GM20431 (cell line): ENCODE measurements around the gene SDK1.

ENCODE experiments used
- in situ Hi-C: fragments of 300-500 bp; cut with MseI, MboI; formaldehyde crosslinking; loops from one replicate; pipeline ENCODE4 v1.15.0; 2020; ENCODE audit warnings: low sequenced_read_pairs; ENCODE audit not compliant: unreplicated experiment

The SDK1 gene

GRCh38 chr7:4124556-4125477 is 823.8 kb downstream of the SDK1 start:
- in situ Hi-C loops, result no loop called here

GRCh38 chr7:4127909-4128560 is 827.0 kb downstream of the SDK1 start:
- in situ Hi-C loops, result no loop called here

- in situ Hi-C loops, result no loop called here
Observed at GRCh38 chr7:4129481-4130122, 828.5 kb downstream of the SDK1 start.

GRCh38 chr7:4131063-4131462 is 830.0 kb downstream of the SDK1 start:
- in situ Hi-C loops, result no loop called here

- in situ Hi-C loops, result no loop called here
Observed at GRCh38 chr7:4132221-4132620, 831.2 kb downstream of the SDK1 start.

- in situ Hi-C loops, result no loop called here
Observed at GRCh38 chr7:4133491-4134044, 832.5 kb downstream of the SDK1 start.

GRCh38 chr7:4134204-4134603 is 833.2 kb downstream of the SDK1 start:
- in situ Hi-C loops, result no loop called here

- in situ Hi-C loops, result no loop called here
Observed at GRCh38 chr7:4134631-4135030, 833.6 kb downstream of the SDK1 start.

GRCh38 chr7:4135301-4135700 is 834.2 kb downstream of the SDK1 start:
- in situ Hi-C loops, result no loop called here

GRCh38 chr7:4136036-4136435 is 835.0 kb downstream of the SDK1 start:
- in situ Hi-C loops, result no loop called here

GRCh38 chr7:4136501-4137110 is 835.6 kb downstream of the SDK1 start:
- in situ Hi-C loops, result no loop called here

GRCh38 chr7:4137552-4137951 is 836.5 kb downstream of the SDK1 start:
- in situ Hi-C loops, result no loop called here

- in situ Hi-C loops, result no loop called here
Observed at GRCh38 chr7:4138866-4139265, 837.8 kb downstream of the SDK1 start.

GRCh38 chr7:4139656-4140625 is 838.9 kb downstream of the SDK1 start:
- in situ Hi-C loops, result no loop called here

GRCh38 chr7:4140933-4141332 is 839.9 kb downstream of the SDK1 start:
- in situ Hi-C loops, result no loop called here

GRCh38 chr7:4143006-4143405 is 842.0 kb downstream of the SDK1 start:
- in situ Hi-C loops, result no loop called here

GRCh38 chr7:4143511-4144171 is 842.6 kb downstream of the SDK1 start:
- in situ Hi-C loops, result no loop called here

- in situ Hi-C loops, result no loop called here
Observed at GRCh38 chr7:4144172-4144701, 843.2 kb downstream of the SDK1 start.
